IMR-90 (cell line): Measurements from ENCODE around the gene OSMR. TPM values are rescaled to one million over a fixed set of nuclear protein-coding genes. Genes with fewer than 3 reads are reported as not detected.

Experiments used
- ATAC-seq: fragments of 200-7000 bp; cut with Tn5 transposase; 2 replicates; pipeline ENCODE4 v1.9.1; 2020; ENCODE audit warnings: low read depth, mild to moderate bottlenecking, moderate library complexity
- BruUV-seq: library from RNA; stranded (reverse); fragments of 400-500 nt; replicated peaks from 2 replicates; lab custom pipeline; 2021; lab: Mats Ljungman, UMichigan
- CTCF ChIA-PET: fragments of 300-600 bp; formaldehyde crosslinking; extraction: SDS; loops from one replicate; lab custom pipeline; 2021; ENCODE audit warnings: antibody characterized with exemption; lab: Yijun Ruan, JAX
- POLR2A ChIA-PET: fragments of 300-600 bp; sonication (Branson Sonifier 250); formaldehyde crosslinking; loops from one replicate; lab custom pipeline; 2022; ENCODE audit warnings: antibody characterized with exemption; ENCODE audit not compliant: unreplicated experiment; lab: Charles Lee
- DNase-seq: peaks from one replicate; pipeline ENCODE4 v3.0.0; 2013
- H2AFZ ChIP-seq: replicated peaks from 2 replicates; pipeline ENCODE3; 2013; ENCODE audit warnings: low read length, mild to moderate bottlenecking; ENCODE audit not compliant: poor library complexity
- H2AK5ac ChIP-seq: 2 replicates; pipeline ENCODE4 v1.6.1; 2013; ENCODE audit warnings: low read depth, low read length, inconsistent platforms
- H2AK9ac ChIP-seq: replicated peaks from 2 replicates; pipeline ENCODE3; 2013; ENCODE audit warnings: mild to moderate bottlenecking, low read depth, low read length, moderate library complexity; ENCODE audit not compliant: poor library complexity
- H2BK120ac ChIP-seq: 2 replicates; pipeline ENCODE4 v1.6.1; 2013; ENCODE audit warnings: low read depth, low read length, inconsistent platforms
- H2BK15ac ChIP-seq: 3 replicates; pipeline ENCODE4 v1.6.1; 2013; ENCODE audit warnings: low read depth, low read length, inconsistent platforms
- H2BK20ac ChIP-seq: 2 replicates; pipeline ENCODE4 v1.6.1; 2013; ENCODE audit warnings: low read depth, mild to moderate bottlenecking, inconsistent platforms, low read length, moderate library complexity
- H2BK5ac ChIP-seq: 2 replicates; pipeline ENCODE4 v1.6.1; 2013; ENCODE audit warnings: mild to moderate bottlenecking, low read depth, low read length, inconsistent platforms; ENCODE audit not compliant: poor library complexity, severe bottlenecking
- H3K14ac ChIP-seq: replicated peaks from 2 replicates; pipeline ENCODE4 v1.6.1; 2013; ENCODE audit warnings: low read depth, low read length, inconsistent platforms
- H3K18ac ChIP-seq: 2 replicates; pipeline ENCODE4 v1.6.1; 2013; ENCODE audit warnings: low read depth, low read length, control low read depth
- H3K23ac ChIP-seq: 2 replicates; pipeline ENCODE4 v1.6.1; 2013; ENCODE audit warnings: low read depth, low read length, inconsistent platforms
- H3K27ac ChIP-seq: 2 replicates; pipeline ENCODE4 v1.5.1; 2013; ENCODE audit warnings: mild to moderate bottlenecking, control low read depth, low read length; ENCODE audit not compliant: insufficient read depth
- H3K27me3 ChIP-seq: 2 replicates; pipeline ENCODE4 v1.6.1; 2013; ENCODE audit warnings: low read length; ENCODE audit not compliant: control insufficient read depth, insufficient read depth
- H3K36me3 ChIP-seq: 2 replicates; pipeline ENCODE4 v1.6.1; 2013; ENCODE audit warnings: low read length, mixed read lengths; ENCODE audit not compliant: control insufficient read depth, insufficient read depth
- H3K4ac ChIP-seq: 2 replicates; pipeline ENCODE4 v1.6.1; 2013; ENCODE audit warnings: low read depth, low read length, inconsistent platforms
- H3K4me1 ChIP-seq: 2 replicates; pipeline ENCODE4 v1.6.1; 2013; ENCODE audit warnings: low read length, mixed read lengths; ENCODE audit not compliant: control insufficient read depth, insufficient read depth
- H3K4me2 ChIP-seq: 2 replicates; pipeline ENCODE4 v1.6.1; 2013; ENCODE audit warnings: low read depth, mild to moderate bottlenecking, control low read depth, low read length, moderate library complexity
- H3K4me3 ChIP-seq: 2 replicates; pipeline ENCODE4 v1.5.1; 2013; ENCODE audit warnings: low read depth, mild to moderate bottlenecking, control low read depth, low read length, moderate library complexity; ENCODE audit not compliant: insufficient read depth
- H3K56ac ChIP-seq: 2 replicates; pipeline ENCODE4 v1.6.1; 2013; ENCODE audit warnings: low read length, inconsistent platforms; ENCODE audit not compliant: insufficient read depth; ENCODE audit errors: extremely low read depth
- H3K79me1 ChIP-seq, 2 experiments: 2 replicates each; pipeline ENCODE4 v1.6.1; 2013; ENCODE audit warnings: low read length in 2 of 2, inconsistent platforms in 1 of 2, low read depth in 1 of 2
- H3K9ac ChIP-seq: 2 replicates; pipeline ENCODE4 v1.6.1; 2013; ENCODE audit warnings: low read depth, low read length, control low read depth
- H3K9me1 ChIP-seq: 2 replicates; pipeline ENCODE4 v1.6.1; 2013; ENCODE audit warnings: low read length, inconsistent platforms; ENCODE audit not compliant: insufficient read depth
- H3K9me3 ChIP-seq: 2 replicates; pipeline ENCODE4 v1.6.1; 2013; ENCODE audit warnings: low read length; ENCODE audit not compliant: control insufficient read depth, insufficient read depth
- H4K20me1 ChIP-seq: 2 replicates; pipeline ENCODE4 v1.6.1; 2013; ENCODE audit warnings: low read length, inconsistent platforms; ENCODE audit not compliant: insufficient read depth
- H4K5ac ChIP-seq: 2 replicates; pipeline ENCODE4 v1.6.1; 2013; ENCODE audit warnings: mild to moderate bottlenecking, low read depth, low read length, control low read depth
- H4K8ac ChIP-seq, 2 experiments: 2 replicates each; pipeline ENCODE4 v1.6.1; 2013; ENCODE audit warnings: low read depth in 2 of 2, low read length in 2 of 2, control low read depth in 1 of 2, inconsistent platforms in 1 of 2
- H4K91ac ChIP-seq: 2 replicates; pipeline ENCODE4 v1.6.1; 2013; ENCODE audit warnings: low read depth, low read length, inconsistent platforms; ENCODE audit not compliant: insufficient read depth
- POLR2A ChIP-seq: IDR thresholded peaks from 2 replicates; pipeline ENCODE4 v1.6.1; 2012; ENCODE audit warnings: mild to moderate bottlenecking, low read depth, low read length
- RAD21 ChIP-seq: IDR thresholded peaks from 2 replicates; pipeline ENCODE4 v1.6.1; 2012; ENCODE audit warnings: low read length, improper control_type of control experiment
- WGBS, 2 experiments: methylation state at CpG; one replicate each; pipeline versions ENCODE4 v1.1.5 to v1.1.7; 2013; ENCODE audit warnings: missing lambda C conversion rate in 2 of 2; ENCODE audit not compliant: insufficient read length in 1 of 2; ENCODE audit errors: extremely low coverage in 2 of 2; 5-methylcytosine and 5-hydroxymethylcytosine counted together
- dilution Hi-C: fragments of 300-500 bp; cut with HindIII; formaldehyde crosslinking; loops from one replicate; pipeline ENCODE4 v1.14.3; 2018; ENCODE audit warnings: low sequenced_read_pairs; ENCODE audit not compliant: unreplicated experiment
- in situ Hi-C: fragments of 300-500 bp; cut with MboI; formaldehyde crosslinking; loops from 3 replicates; pipeline ENCODE4 v1.14.3; 2019; ENCODE audit warnings: low sequenced_read_pairs, inconsistent platforms, mixed read lengths
- intact Hi-C: fragments of 100-400 bp; cut with micrococcal nuclease; formaldehyde crosslinking; loops from 2 replicates; pipeline ENCODE4 v1.10.0; 2022
- polyA plus RNA-seq, 3 experiments: library from polyadenylated mRNA; depleted of rRNA; stranded (reverse); fragments of >200 nt; gene quantifications; 2 replicates each; pipeline ENCODE4 v1.2.3, GENCODE V29; 2012; ENCODE audit warnings: low replicate concordance in 1 of 3
- total RNA-seq: library from RNA; depleted of rRNA; stranded (reverse); fragments of >200 nt; gene quantifications from 2 replicates; pipeline ENCODE4 v1.2.3, GENCODE V29; 2012

OSMR gene
- total and polyA plus RNA-seq, 2 of the 4 experiments (the other 2 are of a cell fraction) = 41.6 to 48.7 TPM

GRCh38 chr5:38835887-38836286, 9.9 kb upstream of the OSMR start:
- no peaks in the 10 kb centered on the region for H3K9me3 ChIP-seq
- TF ChIP-seq RAD21 (no peak), POLR2A (no peak)
- H3K9me1 ChIP-seq = peaks cover 19% of the 10 kb centered on the region
- peaks cover 7% of the 10 kb centered on the region for H3K36me3 ChIP-seq
- peaks cover 12% of the 10 kb centered on the region; the same call in 1 of the 2 replicates for H4K20me1 ChIP-seq
- BruUV-seq = no TSS peak
- no peak overlapping the region for H2BK120ac ChIP-seq
- in situ Hi-C loops = no loop called here
- no peak overlapping the region for H2AK5ac ChIP-seq
- peaks cover 4% of the 10 kb centered on the region for H3K4me1 ChIP-seq
- ChIA-PET POLR2A (no interaction called here), CTCF (interaction anchor here (0.6 kb wide), 1 partner anchor 26 kb away, joined by 3 read pairs; no protein-coding TSS in a partner anchor)
- peak overlapping the region; percentile 13; the same call in 1 of the 2 replicates for H3K4me2 ChIP-seq
- H2BK15ac ChIP-seq = no peak overlapping the region
- H2BK20ac ChIP-seq = no peak overlapping the region
- ATAC-seq (peak; percentile 72), DNase-seq (peak; percentile 33)
- H4K8ac ChIP-seq = no peak overlapping the region
- H3K9ac ChIP-seq = no peak overlapping the region
- dilution Hi-C loops = no loop called here
- peak overlapping the region; percentile 31; the same call in 1 of the 2 replicates for H3K14ac ChIP-seq
- no peak overlapping the region for H4K5ac ChIP-seq
- H2BK5ac ChIP-seq = no peak overlapping the region
- no peak overlapping the region for H3K56ac ChIP-seq
- no peak overlapping the region for H3K27ac ChIP-seq
- H2AFZ ChIP-seq = no peak overlapping the region
- no peaks in the 10 kb centered on the region for H3K27me3 ChIP-seq
- no CpG with 5 or more reads among the region's 2 CpGs for WGBS, 2 experiments
- no peak overlapping the region for H3K18ac ChIP-seq
- H4K91ac ChIP-seq = no peak overlapping the region
- H3K79me1 ChIP-seq = peaks cover 16 to 44% of the 10 kb centered on the region in 2 experiments
- H3K23ac ChIP-seq = no peak overlapping the region
- no peak overlapping the region for H2AK9ac ChIP-seq
- intact Hi-C loops = loop anchor here (5.0 kb wide), 1 partner anchor 86 kb away; no protein-coding TSS in a partner anchor
- no peak overlapping the region for H3K4me3 ChIP-seq
- no peak overlapping the region for H3K4ac ChIP-seq
